Measurements from ENCODE around the gene DEDD. TPM values are rescaled to one million over a fixed set of nuclear protein-coding genes. Genes with fewer than 3 reads are reported as not detected.

Gene DEDD
- total and polyA plus RNA-seq, 2 of the 13 experiments (the other 11 are each of a cell fraction or from before 2014, with no cell fraction given): 12.6 to 27.8 TPM

DNA sequence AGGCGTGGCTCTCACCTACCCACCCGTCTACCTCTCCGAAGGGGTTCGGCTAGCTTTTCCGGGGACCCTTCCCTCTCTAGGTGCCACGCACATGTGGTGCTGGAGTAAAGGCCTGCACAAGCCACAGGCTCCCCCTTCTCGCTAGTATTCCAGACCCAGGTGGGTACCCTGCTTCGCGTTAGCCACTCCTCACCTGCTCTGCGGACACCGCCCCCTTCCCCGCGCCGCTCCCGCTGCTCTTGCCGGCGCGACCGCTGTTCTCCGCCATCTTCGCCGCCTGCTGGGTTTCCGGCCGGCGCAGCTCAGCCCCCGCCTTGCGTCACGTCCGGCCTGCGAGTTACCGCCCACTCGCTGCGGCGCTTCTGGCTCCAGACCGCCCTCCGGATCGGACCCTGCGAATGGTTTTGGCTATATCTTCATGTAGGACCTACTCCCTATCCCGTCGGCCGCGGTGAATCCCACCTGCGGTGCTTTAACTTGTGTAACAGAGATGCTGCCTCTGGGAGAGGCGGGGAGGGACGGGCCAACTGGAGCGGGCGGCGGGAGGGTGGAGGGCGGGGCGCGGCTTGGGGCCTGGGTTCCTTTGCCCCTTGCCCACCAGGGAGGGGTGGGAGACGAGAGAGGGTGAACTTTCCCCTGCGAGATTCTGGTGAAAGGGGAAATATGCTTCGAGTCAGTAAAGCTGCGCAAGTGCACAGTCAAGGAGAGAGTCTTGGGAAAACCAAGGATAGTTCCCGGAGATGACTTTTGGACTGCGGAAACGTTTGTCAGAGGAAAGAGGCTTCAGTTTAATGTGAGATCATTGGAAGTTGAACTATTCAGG lies 14.5 kb downstream of the DEDD start, which contains the start of the genes NIT1 and PFDN2 (continued):
- no peak for TF ChIP-seq ZNF710 (CRISPR knock-in tag; IDR thresholded peaks at IDR 0.05; ENCODE audit: borderline replicate concordance)
- no peak; the same call in 1 of the 2 replicates for TF ChIP-seq ZNF775 (CRISPR knock-in tag; IDR thresholded peaks at IDR 0.05; ENCODE audit: borderline replicate concordance)
- TF ChIP-seq SP5 (CRISPR knock-in tag; IDR thresholded peaks at IDR 0.05; ENCODE audit: borderline replicate concordance, low read depth): 0 out of 2 replicates have a peak, but pooled peaks have one; percentile 36
- TF ChIP-seq, protein P1, sequence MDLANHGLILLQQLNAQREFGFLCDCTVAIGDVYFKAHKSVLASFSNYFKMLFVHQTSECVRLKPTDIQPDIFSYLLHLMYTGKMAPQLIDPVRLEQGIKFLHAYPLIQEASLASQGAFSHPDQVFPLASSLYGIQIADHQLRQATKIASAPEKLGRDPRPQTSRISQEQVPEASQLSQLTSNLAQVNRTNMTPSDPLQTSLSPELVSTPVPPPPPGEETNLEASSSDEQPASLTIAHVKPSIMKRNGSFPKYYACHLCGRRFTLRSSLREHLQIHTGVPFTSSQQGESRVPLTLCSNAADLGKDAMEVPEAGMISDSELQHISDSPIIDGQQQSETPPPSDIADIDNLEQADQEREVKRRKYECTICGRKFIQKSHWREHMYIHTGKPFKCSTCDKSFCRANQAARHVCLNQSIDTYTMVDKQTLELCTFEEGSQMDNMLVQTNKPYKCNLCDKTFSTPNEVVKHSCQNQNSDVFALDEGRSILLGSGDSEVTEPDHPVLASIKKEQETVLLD (CRISPR knock-in tag; IDR thresholded peaks at IDR 0.05; ENCODE audit: low read depth): 0 out of 2 replicates have a peak, but pooled peaks have one; percentile 68
- no peak for TF ChIP-seq KIAA2018 (CRISPR knock-in tag; IDR thresholded peaks at IDR 0.05; ENCODE audit: borderline replicate concordance)
- TF ChIP-seq, protein P2, sequence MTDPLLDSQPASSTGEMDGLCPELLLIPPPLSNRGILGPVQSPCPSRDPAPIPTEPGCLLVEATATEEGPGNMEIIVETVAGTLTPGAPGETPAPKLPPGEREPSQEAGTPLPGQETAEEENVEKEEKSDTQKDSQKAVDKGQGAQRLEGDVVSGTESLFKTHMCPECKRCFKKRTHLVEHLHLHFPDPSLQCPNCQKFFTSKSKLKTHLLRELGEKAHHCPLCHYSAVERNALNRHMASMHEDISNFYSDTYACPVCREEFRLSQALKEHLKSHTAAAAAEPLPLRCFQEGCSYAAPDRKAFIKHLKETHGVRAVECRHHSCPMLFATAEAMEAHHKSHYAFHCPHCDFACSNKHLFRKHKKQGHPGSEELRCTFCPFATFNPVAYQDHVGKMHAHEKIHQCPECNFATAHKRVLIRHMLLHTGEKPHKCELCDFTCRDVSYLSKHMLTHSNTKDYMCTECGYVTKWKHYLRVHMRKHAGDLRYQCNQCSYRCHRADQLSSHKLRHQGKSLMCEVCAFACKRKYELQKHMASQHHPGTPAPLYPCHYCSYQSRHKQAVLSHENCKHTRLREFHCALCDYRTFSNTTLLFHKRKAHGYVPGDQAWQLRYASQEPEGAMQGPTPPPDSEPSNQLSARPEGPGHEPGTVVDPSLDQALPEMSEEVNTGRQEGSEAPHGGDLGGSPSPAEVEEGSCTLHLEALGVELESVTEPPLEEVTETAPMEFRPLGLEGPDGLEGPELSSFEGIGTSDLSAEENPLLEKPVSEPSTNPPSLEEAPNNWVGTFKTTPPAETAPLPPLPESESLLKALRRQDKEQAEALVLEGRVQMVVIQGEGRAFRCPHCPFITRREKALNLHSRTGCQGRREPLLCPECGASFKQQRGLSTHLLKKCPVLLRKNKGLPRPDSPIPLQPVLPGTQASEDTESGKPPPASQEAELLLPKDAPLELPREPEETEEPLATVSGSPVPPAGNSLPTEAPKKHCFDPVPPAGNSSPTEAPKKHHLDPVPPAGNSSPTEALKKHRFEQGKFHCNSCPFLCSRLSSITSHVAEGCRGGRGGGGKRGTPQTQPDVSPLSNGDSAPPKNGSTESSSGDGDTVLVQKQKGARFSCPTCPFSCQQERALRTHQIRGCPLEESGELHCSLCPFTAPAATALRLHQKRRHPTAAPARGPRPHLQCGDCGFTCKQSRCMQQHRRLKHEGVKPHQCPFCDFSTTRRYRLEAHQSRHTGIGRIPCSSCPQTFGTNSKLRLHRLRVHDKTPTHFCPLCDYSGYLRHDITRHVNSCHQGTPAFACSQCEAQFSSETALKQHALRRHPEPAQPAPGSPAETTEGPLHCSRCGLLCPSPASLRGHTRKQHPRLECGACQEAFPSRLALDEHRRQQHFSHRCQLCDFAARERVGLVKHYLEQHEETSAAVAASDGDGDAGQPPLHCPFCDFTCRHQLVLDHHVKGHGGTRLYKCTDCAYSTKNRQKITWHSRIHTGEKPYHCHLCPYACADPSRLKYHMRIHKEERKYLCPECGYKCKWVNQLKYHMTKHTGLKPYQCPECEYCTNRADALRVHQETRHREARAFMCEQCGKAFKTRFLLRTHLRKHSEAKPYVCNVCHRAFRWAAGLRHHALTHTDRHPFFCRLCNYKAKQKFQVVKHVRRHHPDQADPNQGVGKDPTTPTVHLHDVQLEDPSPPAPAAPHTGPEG (CRISPR knock-in tag; IDR thresholded peaks at IDR 0.05): no peak
- TF ChIP-seq ZBTB14 (CRISPR knock-in tag; IDR thresholded peaks at IDR 0.05): peak; percentile 50; the same call in 1 of the 2 replicates

All from HepG2 (cell line).